H1 (cell line): ENCODE data around the gene SPRR3.

Experiments used
- E2F6 ChIP-seq: IDR thresholded peaks from 2 replicates; pipeline ENCODE4 v1.6.1; 2012; ENCODE audit warnings: inconsistent platforms
- MAFK ChIP-seq: IDR thresholded peaks from 2 replicates; pipeline ENCODE4 v1.6.1; 2012; ENCODE audit warnings: low read depth, mild to moderate bottlenecking, improper control_type of control experiment, low read length
- POLR2A ChIP-seq, 2 experiments: IDR thresholded peaks; 1 replicate in 1 of 2; 2 replicates in 1 of 2; pipeline ENCODE4 v1.6.1; 2011; ENCODE audit warnings: low read depth in 2 of 2, low read length in 2 of 2, mild to moderate bottlenecking in 2 of 2; ENCODE audit errors: control extremely low read depth in 1 of 2
- POU5F1 ChIP-seq: IDR thresholded peaks from 2 replicates; pipeline ENCODE4 v1.6.1; 2011; ENCODE audit warnings: low read depth, mild to moderate bottlenecking, low read length, moderate library complexity
- TF ChIP-seq, protein P1 (sequence below), 3 experiments: IDR thresholded peaks; 1 replicate in 2 of 3; 2 replicates in 1 of 3; pipeline versions ENCODE4 v1.5.1 to v1.6.1; 2011; ENCODE audit warnings: low read length in 3 of 3, mild to moderate bottlenecking in 3 of 3, inconsistent platforms in 2 of 3, low read depth in 1 of 3, moderate library complexity in 1 of 3; ENCODE audit not compliant: insufficient read depth in 1 of 3; ENCODE audit errors: control extremely low read depth in 1 of 3

DNA sequence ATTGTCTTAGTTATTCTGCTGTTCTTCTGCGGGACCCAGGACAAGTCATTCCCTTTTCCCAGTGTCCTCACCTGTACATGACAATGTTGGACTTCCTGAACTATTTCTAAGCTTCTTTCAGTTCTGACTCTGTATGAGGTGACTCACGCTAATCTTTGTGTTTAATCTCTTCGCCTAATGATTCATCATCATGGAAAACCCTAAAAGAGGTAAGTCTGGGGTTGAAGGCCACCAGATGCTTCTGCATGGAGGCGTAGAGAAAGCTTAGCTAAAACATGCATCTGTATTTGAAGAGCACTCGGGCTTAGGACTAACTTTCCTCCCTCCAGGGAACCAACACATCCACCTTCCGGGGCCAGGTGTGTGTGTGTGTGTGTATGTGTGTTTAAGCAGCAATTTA lies 47.1 kb upstream of the SPRR3 start:
- TF ChIP-seq, protein P1, sequence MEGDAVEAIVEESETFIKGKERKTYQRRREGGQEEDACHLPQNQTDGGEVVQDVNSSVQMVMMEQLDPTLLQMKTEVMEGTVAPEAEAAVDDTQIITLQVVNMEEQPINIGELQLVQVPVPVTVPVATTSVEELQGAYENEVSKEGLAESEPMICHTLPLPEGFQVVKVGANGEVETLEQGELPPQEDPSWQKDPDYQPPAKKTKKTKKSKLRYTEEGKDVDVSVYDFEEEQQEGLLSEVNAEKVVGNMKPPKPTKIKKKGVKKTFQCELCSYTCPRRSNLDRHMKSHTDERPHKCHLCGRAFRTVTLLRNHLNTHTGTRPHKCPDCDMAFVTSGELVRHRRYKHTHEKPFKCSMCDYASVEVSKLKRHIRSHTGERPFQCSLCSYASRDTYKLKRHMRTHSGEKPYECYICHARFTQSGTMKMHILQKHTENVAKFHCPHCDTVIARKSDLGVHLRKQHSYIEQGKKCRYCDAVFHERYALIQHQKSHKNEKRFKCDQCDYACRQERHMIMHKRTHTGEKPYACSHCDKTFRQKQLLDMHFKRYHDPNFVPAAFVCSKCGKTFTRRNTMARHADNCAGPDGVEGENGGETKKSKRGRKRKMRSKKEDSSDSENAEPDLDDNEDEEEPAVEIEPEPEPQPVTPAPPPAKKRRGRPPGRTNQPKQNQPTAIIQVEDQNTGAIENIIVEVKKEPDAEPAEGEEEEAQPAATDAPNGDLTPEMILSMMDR (IDR thresholded peaks at IDR 0.05; ENCODE audit: control extremely low read depth in 1 of 3, insufficient read depth in 1 of 3, low read depth in 1 of 3, low read length in 3 of 3), result no peak
- no peak for TF ChIP-seq POU5F1
- no peak for TF ChIP-seq E2F6
- TF ChIP-seq POLR2A (IDR thresholded peaks at IDR 0.05; ENCODE audit: control extremely low read depth in 1 of 2, low read depth in 2 of 2, low read length in 2 of 2), result no peak
- no peak for TF ChIP-seq MAFK
